ENCODE data around the gene ADAMTSL1. TPM values are rescaled to one million over a fixed set of nuclear protein-coding genes. Genes with fewer than 3 reads are reported as not detected.

ADAMTSL1 gene
- polyA plus RNA-seq, 2 of the 4 experiments (the other 2 are of a cell fraction) = 0.03 TPM; not detected in 1

- no peak for FAIRE-seq
Observed at GRCh38 chr9:18684593-18685317, 210.8 kb downstream of the ADAMTSL1 start.

DNA sequence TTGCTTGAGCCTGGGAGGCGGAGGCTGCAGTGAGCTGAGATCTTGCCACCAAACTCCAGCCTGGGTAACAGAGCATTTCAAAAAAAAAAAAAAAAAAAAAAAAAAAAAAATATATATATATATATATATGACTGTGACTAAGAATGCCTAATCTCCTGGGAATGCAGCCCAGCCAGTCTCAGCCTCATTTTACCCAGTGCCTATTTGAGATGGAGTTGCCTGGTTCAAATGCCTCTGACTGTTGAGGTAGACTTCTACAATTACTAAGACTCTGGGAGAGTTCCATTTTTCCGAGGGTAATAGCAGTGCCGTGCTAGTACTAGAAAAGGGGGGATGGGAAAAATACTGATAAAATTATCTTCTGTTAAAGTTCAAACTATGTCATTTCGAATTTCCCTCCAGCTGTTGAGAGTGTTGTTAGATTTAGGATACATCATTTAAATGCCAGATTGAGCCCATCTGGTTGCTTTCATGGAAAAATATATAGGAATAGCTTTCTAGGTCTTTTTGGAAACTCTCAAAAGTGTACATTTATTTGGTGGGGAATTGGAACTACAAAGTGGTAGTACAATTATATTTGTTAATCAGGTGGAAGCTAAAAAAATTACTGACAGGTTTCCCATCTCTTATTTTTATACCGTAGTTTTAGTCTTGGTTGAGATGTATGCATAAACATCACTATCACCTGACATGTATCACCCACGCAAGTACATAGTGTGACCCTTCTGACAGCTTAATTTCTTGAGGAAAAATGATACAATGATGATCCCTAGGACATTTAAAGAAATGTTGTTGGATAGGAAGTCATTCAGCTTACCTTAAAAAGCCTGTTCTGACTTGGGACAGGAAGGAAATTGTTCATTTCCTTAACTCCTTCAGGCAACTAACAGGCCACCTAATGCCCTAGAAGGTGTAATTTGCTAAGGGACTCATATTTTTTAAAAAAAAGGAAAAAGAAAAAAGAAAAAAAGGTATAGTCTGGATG is 214.9 kb downstream of the ADAMTSL1 start:
- H3K4me1 ChIP-seq = no peaks in the 10 kb centered on the region
- ATAC-seq = no peak
- CTCF ChIA-PET = no interaction called here
- TF ChIP-seq ZNF302 (CRISPR knock-in tag; IDR thresholded peaks at IDR 0.05) (no peak), MAFK (IDR thresholded peaks at IDR 0.05; ENCODE audit: partially characterized antibody) (no peak), KDM5A (IDR thresholded peaks at IDR 0.05) (no peak), JUNB (IDR thresholded peaks at IDR 0.05) (no peak), RCOR1 (IDR thresholded peaks at IDR 0.05; ENCODE audit: low read depth, low read length) (no peak), RAD21 (conservative IDR thresholded peaks at IDR 0.05 in 1 of 2, IDR thresholded peaks at IDR 0.05 in 1 of 2) (no peak), CTCF (IDR thresholded peaks at IDR 0.05) (no peak), EP300 (IDR thresholded peaks at IDR 0.05) (no peak), PHF8 (IDR thresholded peaks at IDR 0.05; ENCODE audit: borderline replicate concordance, low read depth) (no peak), ESRRA (IDR thresholded peaks at IDR 0.05; ENCODE audit: borderline replicate concordance, low read length) (no peak), MYC (IDR thresholded peaks at IDR 0.05; ENCODE audit: borderline replicate concordance, low read length) (no peak), EHF (CRISPR knock-in tag; IDR thresholded peaks at IDR 0.05) (no peak), CHD2 (IDR thresholded peaks at IDR 0.05; ENCODE audit: low read length, partially characterized antibody) (no peak)
- TF ChIP-seq, protein P1, sequence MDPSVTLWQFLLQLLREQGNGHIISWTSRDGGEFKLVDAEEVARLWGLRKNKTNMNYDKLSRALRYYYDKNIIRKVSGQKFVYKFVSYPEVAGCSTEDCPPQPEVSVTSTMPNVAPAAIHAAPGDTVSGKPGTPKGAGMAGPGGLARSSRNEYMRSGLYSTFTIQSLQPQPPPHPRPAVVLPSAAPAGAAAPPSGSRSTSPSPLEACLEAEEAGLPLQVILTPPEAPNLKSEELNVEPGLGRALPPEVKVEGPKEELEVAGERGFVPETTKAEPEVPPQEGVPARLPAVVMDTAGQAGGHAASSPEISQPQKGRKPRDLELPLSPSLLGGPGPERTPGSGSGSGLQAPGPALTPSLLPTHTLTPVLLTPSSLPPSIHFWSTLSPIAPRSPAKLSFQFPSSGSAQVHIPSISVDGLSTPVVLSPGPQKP (IDR thresholded peaks at IDR 0.05; ENCODE audit: low read depth, low read length) = no peak
- TF ChIP-seq, protein P2, sequence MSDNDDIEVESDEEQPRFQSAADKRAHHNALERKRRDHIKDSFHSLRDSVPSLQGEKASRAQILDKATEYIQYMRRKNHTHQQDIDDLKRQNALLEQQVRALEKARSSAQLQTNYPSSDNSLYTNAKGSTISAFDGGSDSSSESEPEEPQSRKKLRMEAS (IDR thresholded peaks at IDR 0.05) = no peak

More at GRCh38 chr9:18684593-18685317, 210.8 kb downstream of the ADAMTSL1 start:
- CTCF ChIA-PET = interaction anchor here (0.7 to 1.4 kb wide), 3 partner anchors 25 to 430 kb away, joined by 3 to 7 read pairs (median 3); no protein-coding TSS in a partner anchor
- WGBS (ENCODE audit: missing lambda C conversion rate) = 30% methylated on average over 5 of the region's 5 CpGs
- H3K4me1 ChIP-seq = no peaks in the 10 kb centered on the region
- no peaks in the 10 kb centered on the region for H3K9me3 ChIP-seq
- no peak overlapping the region for H3K27ac ChIP-seq
- POLR2A ChIA-PET = no interaction called here
- H3K4me3 ChIP-seq = no peak overlapping the region
- ATAC-seq (no peak), DNase-seq (ENCODE audit: low read depth in 1 of 2, low spot score in 1 of 2) (no peak)
- TF ChIP-seq HOXB13 (CRISPR knock-in tag; IDR thresholded peaks at IDR 0.05; ENCODE audit: low read depth) = no peak
- TF ChIP-seq, protein P3, sequence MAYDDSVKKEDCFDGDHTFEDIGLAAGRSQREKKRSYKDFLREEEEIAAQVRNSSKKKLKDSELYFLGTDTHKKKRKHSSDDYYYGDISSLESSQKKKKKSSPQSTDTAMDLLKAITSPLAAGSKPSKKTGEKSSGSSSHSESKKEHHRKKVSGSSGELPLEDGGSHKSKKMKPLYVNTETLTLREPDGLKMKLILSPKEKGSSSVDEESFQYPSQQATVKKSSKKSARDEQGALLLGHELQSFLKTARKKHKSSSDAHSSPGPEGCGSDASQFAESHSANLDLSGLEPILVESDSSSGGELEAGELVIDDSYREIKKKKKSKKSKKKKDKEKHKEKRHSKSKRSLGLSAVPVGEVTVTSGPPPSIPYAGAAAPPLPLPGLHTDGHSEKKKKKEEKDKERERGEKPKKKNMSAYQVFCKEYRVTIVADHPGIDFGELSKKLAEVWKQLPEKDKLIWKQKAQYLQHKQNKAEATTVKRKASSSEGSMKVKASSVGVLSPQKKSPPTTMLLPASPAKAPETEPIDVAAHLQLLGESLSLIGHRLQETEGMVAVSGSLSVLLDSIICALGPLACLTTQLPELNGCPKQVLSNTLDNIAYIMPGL (CRISPR knock-in tag; IDR thresholded peaks at IDR 0.05; ENCODE audit: borderline replicate concordance) = no peak
- TF ChIP-seq MAZ (IDR thresholded peaks at IDR 0.05; ENCODE audit: borderline replicate concordance, low read depth, low read length) = no peak
- TF ChIP-seq KDM1A (IDR thresholded peaks at IDR 0.05; ENCODE audit: low read depth) = no peak
- no peak for TF ChIP-seq REST (IDR thresholded peaks at IDR 0.05)
- TF ChIP-seq NFE2L2 (conservative IDR thresholded peaks at IDR 0.05; ENCODE audit: low read length) = no peak
- TF ChIP-seq CBX2 (IDR thresholded peaks at IDR 0.05; ENCODE audit: borderline replicate concordance, low read depth) = no peak
- no peak for TF ChIP-seq JUNB (IDR thresholded peaks at IDR 0.05)
- H3K4me2 ChIP-seq = no peak overlapping the region

More for the DNA sequence above, 214.9 kb downstream of the ADAMTSL1 start:
- DNase-seq (ENCODE audit: low read depth in 1 of 2, low spot score in 1 of 2) (no peak), FAIRE-seq (peak; percentile 7)
- POLR2A ChIA-PET = no interaction called here
- WGBS (ENCODE audit: missing lambda C conversion rate) = 22% methylated on average over 6 of the region's 6 CpGs
- Histone ChIP-seq H3K4me3 (no peak overlapping the region), H3K4me2 (no peak overlapping the region), H3K27ac (no peak overlapping the region), H3K9me3 (no peaks in the 10 kb centered on the region)
